DND-41 (cell line): ENCODE data around the gene ZBED5.

Source experiments
- CTCF ChIP-seq: IDR thresholded peaks from 2 replicates; pipeline ENCODE4 v1.5.1; 2012; ENCODE audit warnings: borderline replicate concordance, low read length, moderate library complexity, mild to moderate bottlenecking; ENCODE audit not compliant: poor library complexity, severe bottlenecking; ENCODE audit errors: extremely low read depth
- EZH2 ChIP-seq: IDR thresholded peaks from 3 replicates; pipeline ENCODE4 v1.6.1; 2012; ENCODE audit warnings: borderline replicate concordance, low read depth, mild to moderate bottlenecking, moderate library complexity, low read length, inconsistent platforms; ENCODE audit not compliant: severe bottlenecking

DNA sequence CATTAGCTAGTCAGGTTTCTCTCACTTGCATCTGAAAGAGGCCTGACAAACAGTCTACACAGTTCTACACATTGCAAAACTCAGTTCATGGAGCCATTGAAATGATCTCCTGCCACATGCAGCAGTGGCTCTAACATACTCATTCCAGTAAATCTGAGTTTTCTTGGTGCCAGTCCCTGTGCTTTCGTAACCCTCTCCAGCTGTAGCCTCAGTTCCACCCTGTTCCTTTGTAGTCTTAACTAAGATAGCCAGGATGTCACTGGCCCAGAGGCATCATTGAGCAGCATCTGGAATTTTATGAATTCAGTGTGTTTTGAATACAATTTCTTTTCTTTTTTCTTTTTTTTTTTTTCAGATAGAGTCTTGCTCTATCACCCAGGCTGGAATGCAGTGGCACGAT is 37.4 kb upstream of the ZBED5 start:
- no peak for TF ChIP-seq CTCF
- TF ChIP-seq EZH2 = no peak
